ENCODE data around the gene COL5A2. TPM values are rescaled to one million over a fixed set of nuclear protein-coding genes. Genes with fewer than 3 reads are reported as not detected.

The COL5A2 gene
- polyA plus RNA-seq, 1 donor from 2014 or later = 3.6 TPM

- Histone ChIP-seq H3K4me2 (ENCODE audit: low read length) (no peak overlapping the region), H3K9me2 (ENCODE audit: insufficient read depth, low read length) (no peaks in the 10 kb centered on the region), H3K36me3 (ENCODE audit: insufficient read depth, low read length) (no peaks in the 10 kb centered on the region), H3K79me2 (replicated peaks; ENCODE audit: insufficient read depth, low read length) (no peaks in the 10 kb centered on the region), H3K27me3 (ENCODE audit: insufficient read depth, low read depth, low read length) (no peaks in the 10 kb centered on the region), H3F3A (ENCODE audit: insufficient read depth, low read length, poor library complexity, severe bottlenecking) (no peaks in the 10 kb centered on the region), H4K20me1 (ENCODE audit: insufficient read depth) (no peaks in the 10 kb centered on the region), H2AFZ (ENCODE audit: low read depth, low read length) (no peak overlapping the region), H3K4me3 (ENCODE audit: low read length) (no peak overlapping the region), H3K9ac (ENCODE audit: low read length) (no peak overlapping the region), H3K27ac (ENCODE audit: low read length) (no peak overlapping the region), H3K9me3 (ENCODE audit: low read length) (no peaks in the 10 kb centered on the region)
- TF ChIP-seq POLR2AphosphoS5 (IDR thresholded peaks at IDR 0.05) (no peak), SMC3 (conservative IDR thresholded peaks at IDR 0.05; ENCODE audit: poor library complexity) (no peak), CTCF (IDR thresholded peaks at IDR 0.05; ENCODE audit: poor library complexity, severe bottlenecking) (no peak), RAD21 (conservative IDR thresholded peaks at IDR 0.05) (no peak), EP300 (conservative IDR thresholded peaks at IDR 0.05; ENCODE audit: poor library complexity, severe bottlenecking) (no peak), MXI1 (conservative IDR thresholded peaks at IDR 0.05; ENCODE audit: poor library complexity, severe bottlenecking) (no peak), TAF1 (IDR thresholded peaks at IDR 0.05; ENCODE audit: low read depth) (no peak), EZH2 (IDR thresholded peaks at IDR 0.05; ENCODE audit: borderline replicate concordance, insufficient read depth, low read length, poor library complexity, severe bottlenecking) (no peak), REST (IDR thresholded peaks at IDR 0.05; ENCODE audit: borderline replicate concordance) (no peak)
Measured at GRCh38 chr2:189152483-189152882, 27.1 kb downstream of the COL5A2 start.

GRCh38 chr2:189151906-189152305, 27.7 kb downstream of the COL5A2 start:
- H3K9ac ChIP-seq (ENCODE audit: low read length) = no peak overlapping the region
- no peaks in the 10 kb centered on the region for H3K9me2 ChIP-seq (ENCODE audit: insufficient read depth, low read length)
- no peak overlapping the region for H3K4me3 ChIP-seq (ENCODE audit: low read length)
- no peaks in the 10 kb centered on the region for H4K20me1 ChIP-seq (ENCODE audit: insufficient read depth)
- no peaks in the 10 kb centered on the region for H3F3A ChIP-seq (ENCODE audit: insufficient read depth, low read length, poor library complexity, severe bottlenecking)
- no peaks in the 10 kb centered on the region for H3K79me2 ChIP-seq (replicated peaks; ENCODE audit: insufficient read depth, low read length)
- no peaks in the 10 kb centered on the region for H3K9me3 ChIP-seq (ENCODE audit: low read length)
- no peaks in the 10 kb centered on the region for H3K36me3 ChIP-seq (ENCODE audit: insufficient read depth, low read length)
- H3K27ac ChIP-seq (ENCODE audit: low read length) = no peak overlapping the region
- no peak for TF ChIP-seq EP300 (conservative IDR thresholded peaks at IDR 0.05; ENCODE audit: poor library complexity, severe bottlenecking)
- no peak for TF ChIP-seq SMC3 (conservative IDR thresholded peaks at IDR 0.05; ENCODE audit: poor library complexity)
- TF ChIP-seq EZH2 (IDR thresholded peaks at IDR 0.05; ENCODE audit: borderline replicate concordance, insufficient read depth, low read length, poor library complexity, severe bottlenecking) = no peak
- TF ChIP-seq RAD21 (conservative IDR thresholded peaks at IDR 0.05) = no peak
- no peak for TF ChIP-seq TAF1 (IDR thresholded peaks at IDR 0.05; ENCODE audit: low read depth)
- TF ChIP-seq MXI1 (conservative IDR thresholded peaks at IDR 0.05; ENCODE audit: poor library complexity, severe bottlenecking) = no peak
- no peak for TF ChIP-seq CTCF (IDR thresholded peaks at IDR 0.05; ENCODE audit: poor library complexity, severe bottlenecking)
- no peak for TF ChIP-seq POLR2AphosphoS5 (IDR thresholded peaks at IDR 0.05)
- no peak for TF ChIP-seq REST (IDR thresholded peaks at IDR 0.05; ENCODE audit: borderline replicate concordance)
- H3K27me3 ChIP-seq (ENCODE audit: insufficient read depth, low read depth, low read length) = no peaks in the 10 kb centered on the region
- no peak overlapping the region for H3K4me2 ChIP-seq (ENCODE audit: low read length)
- H2AFZ ChIP-seq (ENCODE audit: low read depth, low read length) = no peak overlapping the region
